RWPE2 (cell line): ENCODE data around the gene EIF4A3.

ENCODE experiments used
- ATAC-seq: fragments of 200-7000 bp; cut with Tn5 transposase; 3 replicates; pipeline ENCODE4 v1.9.1; 2021; ENCODE audit warnings: low read depth
- DNase-seq: peaks from one replicate; pipeline ENCODE4 v3.0.0-alpha.2; 2020; ENCODE audit warnings: low spot score
- H3K27ac ChIP-seq: fragments of 450-650 bp; 2 replicates; pipeline ENCODE4 v1.5.1; 2017; ENCODE audit warnings: mild to moderate bottlenecking; ENCODE audit not compliant: poor library complexity, severe bottlenecking
- H3K27me3 ChIP-seq: fragments of 250-450 bp; sonication (Bioruptor Pico); 2 replicates; pipeline ENCODE4 v1.5.1; 2021; ENCODE audit warnings: mild to moderate bottlenecking, moderate library complexity; ENCODE audit not compliant: insufficient read depth, poor library complexity, severe bottlenecking
- H3K36me3 ChIP-seq: fragments of 250-450 bp; sonication (Bioruptor Pico); 2 replicates; pipeline ENCODE4 v1.5.1; 2020; ENCODE audit warnings: low read depth, mild to moderate bottlenecking, moderate library complexity
- H3K4me1 ChIP-seq: fragments of 250-450 bp; sonication (Bioruptor Pico); 2 replicates; pipeline ENCODE4 v1.5.1; 2021; ENCODE audit warnings: mild to moderate bottlenecking, moderate library complexity; ENCODE audit not compliant: insufficient read depth, poor library complexity, severe bottlenecking
- H3K4me3 ChIP-seq: fragments of 250-450 bp; sonication (Bioruptor Pico); 2 replicates; pipeline ENCODE4 v1.5.1; 2021; ENCODE audit warnings: mild to moderate bottlenecking, moderate library complexity; ENCODE audit not compliant: severe bottlenecking
- H3K9me3 ChIP-seq: fragments of 250-450 bp; sonication (Bioruptor Pico); 2 replicates; pipeline ENCODE4 v1.5.1; 2021; ENCODE audit warnings: mild to moderate bottlenecking, moderate library complexity; ENCODE audit not compliant: severe bottlenecking
- TF ChIP-seq, protein P1 (sequence below): fragments of 450-650 bp; IDR thresholded peaks from one replicate; pipeline ENCODE4 v1.5.1; 2017; ENCODE audit warnings: mild to moderate bottlenecking, moderate library complexity; ENCODE audit not compliant: poor library complexity, severe bottlenecking

EIF4A3 gene

GRCh38 chr17:80147035-80147822, at the start of gene EIF4A3:
Gene EIF4A3 (minus strand): TSS chr17:80147128. CDS start chr17:80146961, 167 bp downstream.
- Histone ChIP-seq H3K27me3 (no peaks in the 10 kb centered on the region), H3K27ac (peak within 1 kb of the TSS; percentile 66), H3K4me3 (peak within 1 kb of the TSS; percentile 78), H3K9me3 (no peaks in the 10 kb centered on the region), H3K36me3 (peaks cover 31% of the 10 kb centered on the region), H3K4me1 (no peaks in the 10 kb centered on the region)
- DNase-seq (peak; percentile 97), ATAC-seq (peak; percentile 87)
- TF ChIP-seq, protein P1, sequence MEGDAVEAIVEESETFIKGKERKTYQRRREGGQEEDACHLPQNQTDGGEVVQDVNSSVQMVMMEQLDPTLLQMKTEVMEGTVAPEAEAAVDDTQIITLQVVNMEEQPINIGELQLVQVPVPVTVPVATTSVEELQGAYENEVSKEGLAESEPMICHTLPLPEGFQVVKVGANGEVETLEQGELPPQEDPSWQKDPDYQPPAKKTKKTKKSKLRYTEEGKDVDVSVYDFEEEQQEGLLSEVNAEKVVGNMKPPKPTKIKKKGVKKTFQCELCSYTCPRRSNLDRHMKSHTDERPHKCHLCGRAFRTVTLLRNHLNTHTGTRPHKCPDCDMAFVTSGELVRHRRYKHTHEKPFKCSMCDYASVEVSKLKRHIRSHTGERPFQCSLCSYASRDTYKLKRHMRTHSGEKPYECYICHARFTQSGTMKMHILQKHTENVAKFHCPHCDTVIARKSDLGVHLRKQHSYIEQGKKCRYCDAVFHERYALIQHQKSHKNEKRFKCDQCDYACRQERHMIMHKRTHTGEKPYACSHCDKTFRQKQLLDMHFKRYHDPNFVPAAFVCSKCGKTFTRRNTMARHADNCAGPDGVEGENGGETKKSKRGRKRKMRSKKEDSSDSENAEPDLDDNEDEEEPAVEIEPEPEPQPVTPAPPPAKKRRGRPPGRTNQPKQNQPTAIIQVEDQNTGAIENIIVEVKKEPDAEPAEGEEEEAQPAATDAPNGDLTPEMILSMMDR: no peak

DNA sequence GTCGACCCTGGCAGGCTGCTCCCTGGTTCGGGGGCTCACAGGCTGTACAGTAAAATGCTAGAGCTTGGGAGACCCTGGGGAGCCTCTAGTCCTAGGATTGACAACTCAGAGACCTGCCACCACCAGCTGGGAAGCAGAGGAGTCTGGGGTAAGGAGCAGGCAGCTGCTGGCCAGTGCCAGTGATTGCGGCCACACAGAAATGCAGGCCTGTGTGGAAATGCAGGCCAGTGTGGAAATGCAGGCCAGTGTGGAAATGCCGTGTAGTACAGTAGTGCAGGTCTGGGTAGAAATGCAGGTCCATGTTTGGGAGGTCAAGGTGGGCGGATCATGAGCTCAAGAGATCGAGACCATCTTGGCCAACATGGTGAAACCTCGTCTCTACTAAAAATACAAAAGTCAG, 49.7 kb upstream of the EIF4A3 start:
- H3K27ac ChIP-seq: no peak overlapping the region
- TF ChIP-seq, protein P1: no peak
- H3K4me1 ChIP-seq: no peaks in the 10 kb centered on the region
- no peak overlapping the region for H3K4me3 ChIP-seq
- DNase-seq (no peak), ATAC-seq (no peak)
- no peaks in the 10 kb centered on the region for H3K9me3 ChIP-seq
- no peaks in the 10 kb centered on the region for H3K27me3 ChIP-seq
- no peaks in the 10 kb centered on the region for H3K36me3 ChIP-seq

- Histone ChIP-seq H3K9me3 (no peaks in the 10 kb centered on the region), H3K27me3 (no peaks in the 10 kb centered on the region), H3K36me3 (no peaks in the 10 kb centered on the region), H3K27ac (no peak overlapping the region), H3K4me3 (no peak overlapping the region), H3K4me1 (no peaks in the 10 kb centered on the region)
- ATAC-seq (no peak), DNase-seq (no peak)
- TF ChIP-seq, protein P1: peak; percentile 83
These were observed 49.0 kb upstream of the EIF4A3 start for GRCh38 chr17:80195671-80196529.

- Histone ChIP-seq H3K36me3 (no peaks in the 10 kb centered on the region), H3K27ac (no peak overlapping the region), H3K4me3 (no peak overlapping the region), H3K9me3 (no peaks in the 10 kb centered on the region), H3K4me1 (no peaks in the 10 kb centered on the region), H3K27me3 (no peaks in the 10 kb centered on the region)
- TF ChIP-seq, protein P1: no peak
- DNase-seq (no peak), ATAC-seq (no peak)
These were observed 48.2 kb upstream of the EIF4A3 start for GRCh38 chr17:80195141-80195540.
